Cardiac fibroblast (primary cell): ENCODE data around the gene BUD23.

Source experiments
- DNase-seq, 2 donors: peaks; one replicate each; pipeline versions ENCODE4 v3.0.0 to v3.0.0-alpha.2; 2010; ENCODE audit warnings: low read depth in 2 of 2
- H3K4me3 ChIP-seq, 2 donors: replicated peaks in 1 of 2; 1 replicate in 1 of 2; 2 replicates in 1 of 2; pipeline ENCODE4 v1.5.1; 2011; ENCODE audit warnings: low read depth in 2 of 2, low read length in 2 of 2, mild to moderate bottlenecking in 2 of 2, moderate library complexity in 1 of 2
- CTCF ChIP-seq: IDR thresholded peaks from one replicate; pipeline ENCODE4 v1.5.1; 2011; ENCODE audit warnings: low read depth, mild to moderate bottlenecking, low read length, inconsistent platforms

BUD23 gene

GRCh38 chr7:73645643-73646174, 37.7 kb upstream of the BUD23 start:
- no peak for TF ChIP-seq CTCF
- no peak for DNase-seq
- no peak overlapping the region for H3K4me3 ChIP-seq

GRCh38 chr7:73646785-73647724, 36.3 kb upstream of the BUD23 start:
- no peak for DNase-seq
- H3K4me3 ChIP-seq: no peak overlapping the region
- TF ChIP-seq CTCF: no peak

- H3K4me3 ChIP-seq: peak overlapping the region; percentile 2 to 7
- no peak for DNase-seq
- TF ChIP-seq CTCF: no peak
Measured at GRCh38 chr7:73647725-73648592, 35.4 kb upstream of the BUD23 start.

- TF ChIP-seq CTCF: no peak
- no peak overlapping the region for H3K4me3 ChIP-seq
- no peak for DNase-seq
Measured at GRCh38 chr7:73648593-73649332, 34.6 kb upstream of the BUD23 start.

- no peak overlapping the region for H3K4me3 ChIP-seq
- no peak for TF ChIP-seq CTCF
- DNase-seq: no peak
Measured at GRCh38 chr7:73649576-73649975, 33.8 kb upstream of the BUD23 start.

GRCh38 chr7:73650524-73650923, 32.9 kb upstream of the BUD23 start:
- no peak for TF ChIP-seq CTCF
- no peak for DNase-seq
- H3K4me3 ChIP-seq: no peak overlapping the region
